Epithelial cell of umbilical artery (primary cell): Measurements from ENCODE around the gene MAP7D2. TPM values are rescaled to one million over a fixed set of nuclear protein-coding genes. Genes with fewer than 3 reads are reported as not detected.

Experiments
- total RNA-seq: library from RNA; depleted of rRNA; stranded (reverse); fragments of >200 nt; gene quantifications from 2 replicates; pipeline ENCODE4 v1.2.3, GENCODE V29; 2014

MAP7D2 gene
- 0.15 TPM in 1 of 2 replicates, not detected in the other for total RNA-seq

GRCh38 chrX:20116577-20117240, at the start of gene MAP7D2:
TSS of gene MAP7D2 (minus strand) at chrX:20116907. CDS start at chrX:20116879, 28 bp downstream.

GRCh38 chrX:20141281-20142220, 24.8 kb upstream of the MAP7D2 start, which contains the start of gene EIF1AX:
TSS of gene EIF1AX (minus strand) at chrX:20141838. CDS start at chrX:20141640, 198 bp downstream.

GRCh38 chrX:19990556-19991349, 126.0 kb downstream of the MAP7D2 start, which contains the start of gene BCLAF3:
TSS of gene BCLAF3 (minus strand) at chrX:19991061. CDS start at chrX:19970264, 20,797 bp downstream.

Other genes with a start within 250 kb of the MAP7D2 start
- gene SH3KBP1, start 229.3 kb downstream of the MAP7D2 start, total RNA-seq: 5.5 and 9.6 TPM in 2 replicates
- gene BCLAF3, start 125.8 kb downstream of the MAP7D2 start, total RNA-seq: 2.3 and 3.0 TPM in 2 replicates
- 28.6 and 55.5 TPM in 2 replicates for gene EIF1AX, start 24.9 kb upstream of the MAP7D2 start, total RNA-seq
- 102 and 106 TPM in 2 replicates for gene RPS6KA3, start 150.0 kb upstream of the MAP7D2 start, total RNA-seq